Loucy (cell line): ENCODE measurements around the gene FCRL6.

Experiments
- H2AFZ ChIP-seq: fragments of 200-600 bp; sonication (generic); 2 replicates; pipeline ENCODE4 v1.6.0; 2016; ENCODE audit warnings: antibody characterized with exemption, mild to moderate bottlenecking, low read length, moderate library complexity
- H3F3A ChIP-seq: fragments of 200-600 bp; 2 replicates; pipeline ENCODE4 v1.6.0; 2016; ENCODE audit warnings: antibody characterized with exemption, low read depth, mild to moderate bottlenecking
- H3K27me3 ChIP-seq: fragments of 200-600 bp; sonication (generic); 2 replicates; pipeline ENCODE4 v1.6.1; 2014; ENCODE audit warnings: low read length, mild to moderate bottlenecking; ENCODE audit not compliant: insufficient read depth, poor library complexity, severe bottlenecking
- H3K36me3 ChIP-seq: fragments of 200-600 bp; sonication (generic); 2 replicates; pipeline ENCODE4 v1.6.1; 2016; ENCODE audit warnings: low read length; ENCODE audit not compliant: insufficient read depth
- H3K4me1 ChIP-seq: fragments of 200-600 bp; sonication (generic); 2 replicates; pipeline ENCODE4 v1.5.1; 2014; ENCODE audit warnings: low read length, mild to moderate bottlenecking; ENCODE audit not compliant: insufficient read depth, poor library complexity, severe bottlenecking
- H3K4me2 ChIP-seq: fragments of 200-600 bp; sonication (generic); 2 replicates; pipeline ENCODE4 v1.6.0; 2014; ENCODE audit warnings: antibody characterized with exemption, low read length, low read depth, mild to moderate bottlenecking; ENCODE audit not compliant: poor library complexity, severe bottlenecking
- H3K4me3 ChIP-seq: fragments of 200-600 bp; sonication (generic); 2 replicates; pipeline ENCODE4 v1.5.1; 2014; ENCODE audit warnings: low read length, mild to moderate bottlenecking, mixed read lengths; ENCODE audit not compliant: poor library complexity, severe bottlenecking
- H3K79me2 ChIP-seq: fragments of 200-600 bp; sonication (generic); 2 replicates; pipeline ENCODE4 v1.6.1; 2014; ENCODE audit warnings: low read length; ENCODE audit not compliant: insufficient read depth
- H3K9ac ChIP-seq: fragments of 200-600 bp; sonication (generic); 2 replicates; pipeline ENCODE4 v1.6.0; 2014; ENCODE audit warnings: mild to moderate bottlenecking, low read depth, low read length, moderate library complexity; ENCODE audit not compliant: poor library complexity, severe bottlenecking
- H3K9me2 ChIP-seq: fragments of 200-600 bp; sonication (generic); replicated peaks from 2 replicates; pipeline ENCODE4 v1.6.1; 2016; ENCODE audit warnings: low read depth, low read length, mixed read lengths
- H3K9me3 ChIP-seq: fragments of 200-600 bp; sonication (generic); 2 replicates; pipeline ENCODE4 v1.6.1; 2014; ENCODE audit warnings: mild to moderate bottlenecking, antibody characterized with exemption, low read length, low read depth; ENCODE audit not compliant: insufficient read depth
- H4K20me1 ChIP-seq: fragments of 200-600 bp; sonication (generic); 2 replicates; pipeline ENCODE4 v1.6.0; 2014; ENCODE audit warnings: antibody characterized with exemption, low read length, mild to moderate bottlenecking; ENCODE audit not compliant: insufficient read depth, poor library complexity, severe bottlenecking
- CTCF ChIP-seq: fragments of 200-600 bp; sonication (generic); conservative IDR thresholded peaks from 2 replicates; pipeline ENCODE4 v1.5.1; 2014; ENCODE audit warnings: mild to moderate bottlenecking, antibody characterized with exemption, low read length
- EZH2phosphoT487 ChIP-seq: fragments of 200-600 bp; IDR thresholded peaks from 2 replicates; pipeline ENCODE4 v1.6.1; 2018; ENCODE audit warnings: antibody characterized with exemption, mild to moderate bottlenecking, moderate library complexity, borderline replicate concordance

The FCRL6 gene

GRCh38 chr1:159856576-159856975 lies 54.4 kb downstream of the FCRL6 start:
- no peak overlapping the region for H2AFZ ChIP-seq
- no peaks in the 10 kb centered on the region for H3K9me3 ChIP-seq
- H3K4me2 ChIP-seq = no peak overlapping the region
- no peak for TF ChIP-seq EZH2phosphoT487
- no peak for TF ChIP-seq CTCF
- no peaks in the 10 kb centered on the region for H3K27me3 ChIP-seq
- no peaks in the 10 kb centered on the region for H3K36me3 ChIP-seq
- no peaks in the 10 kb centered on the region for H3K9me2 ChIP-seq
- H3K79me2 ChIP-seq = no peaks in the 10 kb centered on the region
- no peaks in the 10 kb centered on the region for H4K20me1 ChIP-seq
- H3K4me1 ChIP-seq = peaks cover 10% of the 10 kb centered on the region
- H3K9ac ChIP-seq = no peak overlapping the region
- H3K4me3 ChIP-seq = no peak overlapping the region
- H3F3A ChIP-seq = no peaks in the 10 kb centered on the region

- Histone ChIP-seq H3K9me2 (no peaks in the 10 kb centered on the region), H3K79me2 (no peaks in the 10 kb centered on the region), H3K4me2 (no peak overlapping the region), H3K9ac (no peak overlapping the region), H4K20me1 (no peaks in the 10 kb centered on the region), H3K4me1 (peaks cover 10% of the 10 kb centered on the region), H3K27me3 (no peaks in the 10 kb centered on the region), H3K36me3 (no peaks in the 10 kb centered on the region), H3F3A (no peaks in the 10 kb centered on the region), H2AFZ (no peak overlapping the region), H3K9me3 (no peaks in the 10 kb centered on the region), H3K4me3 (no peak overlapping the region)
- TF ChIP-seq EZH2phosphoT487 = no peak
These were observed 55.7 kb downstream of the FCRL6 start for GRCh38 chr1:159857889-159858288.

GRCh38 chr1:159859767-159860322 lies 57.7 kb downstream of the FCRL6 start:
- Histone ChIP-seq H4K20me1 (no peaks in the 10 kb centered on the region), H3K36me3 (no peaks in the 10 kb centered on the region), H3K27me3 (no peaks in the 10 kb centered on the region), H3K79me2 (no peaks in the 10 kb centered on the region), H2AFZ (no peak overlapping the region), H3K9ac (no peak overlapping the region), H3K9me3 (no peaks in the 10 kb centered on the region), H3K9me2 (no peaks in the 10 kb centered on the region), H3F3A (no peaks in the 10 kb centered on the region), H3K4me1 (no peaks in the 10 kb centered on the region), H3K4me3 (no peak overlapping the region), H3K4me2 (no peak overlapping the region)
- TF ChIP-seq CTCF = no peak
- no peak for TF ChIP-seq EZH2phosphoT487

GRCh38 chr1:159860456-159860855 lies 58.3 kb downstream of the FCRL6 start:
- Histone ChIP-seq H3K9ac (no peak overlapping the region), H3F3A (no peaks in the 10 kb centered on the region), H3K4me2 (no peak overlapping the region), H3K27me3 (no peaks in the 10 kb centered on the region), H3K4me3 (no peak overlapping the region), H4K20me1 (no peaks in the 10 kb centered on the region), H2AFZ (no peak overlapping the region), H3K9me3 (no peaks in the 10 kb centered on the region), H3K36me3 (no peaks in the 10 kb centered on the region), H3K9me2 (no peaks in the 10 kb centered on the region), H3K79me2 (no peaks in the 10 kb centered on the region), H3K4me1 (peaks cover 4% of the 10 kb centered on the region)
- no peak for TF ChIP-seq CTCF
- TF ChIP-seq EZH2phosphoT487 = no peak
